SK-N-MC (cell line): ENCODE measurements around the gene TMEM131L.
"Not testable (repeated sequence)": the region's sequence is repeated elsewhere in the genome, so short reads cannot be mapped to it uniquely, and the experiment has no call there.

Experiments
- DNase-seq: peaks from one replicate; pipeline ENCODE4 v3.0.0-alpha.2; 2011; ENCODE audit warnings: low read depth, low spot score
- H3K27ac ChIP-seq: fragments of 200-600 bp; sonication (generic); 2 replicates; pipeline ENCODE4 v1.5.1; 2016; ENCODE audit warnings: mixed run types
- H3K36me3 ChIP-seq: fragments of 200-600 bp; sonication (generic); 2 replicates; pipeline ENCODE4 v1.6.1; 2017; ENCODE audit warnings: antibody characterized with exemption, low read length, mixed read lengths; ENCODE audit not compliant: insufficient read depth
- H3K4me3 ChIP-seq: fragments of 200-600 bp; sonication (generic); 2 replicates; pipeline ENCODE4 v1.5.1; 2016
- H3K9ac ChIP-seq: fragments of 200-600 bp; sonication (generic); 2 replicates; pipeline ENCODE4 v1.8.0; 2017; ENCODE audit warnings: mixed run types, mixed read lengths; ENCODE audit not compliant: insufficient read length
- H3K9me3 ChIP-seq: fragments of 200-600 bp; sonication (generic); 2 replicates; pipeline ENCODE4 v1.6.1; 2017; ENCODE audit warnings: low read depth, mild to moderate bottlenecking, antibody characterized with exemption, low read length, moderate library complexity, mixed read lengths
- EZH2 ChIP-seq: fragments of 200-600 bp; sonication (generic); IDR thresholded peaks from one replicate; pipeline ENCODE4 v1.6.1; 2017; ENCODE audit warnings: antibody characterized with exemption
- FOXP2 ChIP-seq: optimal IDR thresholded peaks from 2 replicates; pipeline ENCODE3; 2011; ENCODE audit warnings: mild to moderate bottlenecking, moderate library complexity; ENCODE audit not compliant: insufficient read depth; ENCODE audit errors: extremely low read length, control extremely low read depth
- POLR2AphosphoS5 ChIP-seq: IDR thresholded peaks from 2 replicates; pipeline ENCODE4 v1.6.1; 2012; ENCODE audit warnings: mild to moderate bottlenecking, low read depth, low read length, borderline replicate concordance

Gene TMEM131L

DNA sequence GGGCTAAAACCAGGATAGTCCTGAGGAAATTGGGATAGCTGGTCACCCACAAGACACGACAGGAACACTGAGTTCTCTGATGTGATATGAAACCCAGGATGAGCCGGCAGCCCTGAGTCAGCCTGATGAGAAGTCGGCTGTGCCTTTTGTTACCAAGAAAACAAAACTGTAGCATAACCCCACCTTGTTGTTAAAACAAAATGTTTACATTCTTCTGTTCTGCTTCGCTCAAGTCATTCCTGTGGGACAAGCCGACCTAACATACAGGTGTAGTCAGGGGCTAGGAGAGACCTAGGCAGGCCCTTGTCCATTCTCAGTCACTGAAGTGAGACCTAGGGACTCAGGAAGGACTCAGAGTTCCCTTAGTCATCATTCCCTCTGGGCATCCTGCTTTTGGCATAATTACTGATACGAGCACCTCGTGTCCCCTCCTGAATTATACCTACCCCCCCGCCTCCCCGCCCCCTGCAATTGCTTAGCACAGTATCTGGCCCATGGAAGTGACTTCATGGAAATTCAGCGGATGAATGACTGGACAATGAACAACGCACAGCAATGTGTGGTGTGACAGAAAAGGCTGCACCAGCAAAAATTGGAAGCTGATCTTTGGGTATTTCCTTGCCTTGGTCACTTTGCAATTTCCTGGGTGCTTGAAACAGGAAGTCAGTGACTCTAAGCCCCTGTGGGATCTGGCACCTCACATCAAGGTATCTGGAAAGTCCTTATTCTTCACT, 186.1 kb downstream of the TMEM131L start:
- Histone ChIP-seq H3K9me3 (no peaks in the 10 kb centered on the region), H3K4me3 (peak overlapping the region; percentile 21), H3K27ac (peak overlapping the region; percentile 34; the same call in 1 of the 2 replicates), H3K36me3 (no peaks in the 10 kb centered on the region), H3K9ac (no peak overlapping the region)
- no peak for TF ChIP-seq FOXP2
- no peak for TF ChIP-seq EZH2
- TF ChIP-seq POLR2AphosphoS5: no peak
- DNase-seq: no peak

DNA sequence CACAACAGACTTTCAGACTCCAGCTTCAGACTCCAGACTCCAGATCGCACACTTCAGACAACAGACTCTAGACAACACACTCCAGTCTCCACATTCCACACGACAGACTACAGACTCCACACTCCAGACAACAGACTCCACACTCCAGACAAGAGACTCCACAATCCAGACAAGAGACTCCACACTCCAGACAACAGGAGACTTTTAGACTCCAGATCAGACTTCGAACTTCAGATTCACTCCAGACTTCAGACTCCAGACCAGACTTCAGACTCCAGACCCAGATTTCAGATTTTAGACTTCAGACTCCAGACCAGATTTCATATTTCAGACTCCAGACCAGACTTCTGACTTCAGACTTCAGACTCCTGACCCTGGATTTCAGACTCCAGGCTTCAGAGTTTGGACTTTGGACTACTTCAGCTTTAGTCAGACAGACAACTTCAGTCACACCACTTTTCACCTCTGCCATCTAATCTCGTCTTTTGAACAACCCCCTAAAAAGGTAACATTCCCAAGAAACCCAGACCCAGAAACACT, 188.9 kb downstream of the TMEM131L start:
- H3K27ac ChIP-seq: peak overlapping the region; percentile 93
- H3K9me3 ChIP-seq: no peaks in the 10 kb centered on the region
- TF ChIP-seq EZH2 (no peak), POLR2AphosphoS5 (no peak), FOXP2 (no peak)
- peak overlapping the region; percentile 23; the same call in 1 of the 2 replicates for H3K4me3 ChIP-seq
- no peak for DNase-seq
- H3K36me3 ChIP-seq: no peaks in the 10 kb centered on the region
- no peak overlapping the region for H3K9ac ChIP-seq

DNA sequence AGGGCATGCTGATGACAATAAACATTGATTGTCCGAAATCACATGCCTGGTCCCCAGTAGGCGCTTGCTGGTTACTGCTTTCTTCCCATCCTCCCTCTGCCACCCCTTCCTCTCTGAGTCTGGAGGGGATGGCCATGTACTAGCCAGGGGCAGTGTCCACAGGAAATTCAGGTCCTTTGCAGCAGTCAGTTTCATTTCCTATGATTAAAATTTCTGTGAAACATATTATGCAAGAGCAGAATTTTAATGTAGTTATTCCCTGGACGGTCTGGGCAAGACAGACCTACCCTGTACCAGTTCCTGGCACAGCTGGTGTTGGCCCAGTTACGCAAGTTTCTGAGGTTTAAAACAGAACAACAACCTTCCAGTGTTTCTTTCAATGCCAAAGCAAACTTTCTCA, 189.8 kb downstream of the TMEM131L start:
- Histone ChIP-seq H3K9me3 (no peaks in the 10 kb centered on the region), H3K27ac (no peak overlapping the region), H3K4me3 (no peak overlapping the region), H3K36me3 (no peaks in the 10 kb centered on the region), H3K9ac (no peak overlapping the region)
- DNase-seq: no peak
- TF ChIP-seq POLR2AphosphoS5: no peak
- no peak for TF ChIP-seq EZH2
- no peak for TF ChIP-seq FOXP2

GRCh38 chr4:153661215-153661822, 195.2 kb downstream of the TMEM131L start:
- Histone ChIP-seq H3K9ac (no peak overlapping the region), H3K36me3 (no peaks in the 10 kb centered on the region), H3K4me3 (no peak overlapping the region), H3K9me3 (no peaks in the 10 kb centered on the region), H3K27ac (no peak overlapping the region)
- DNase-seq: no peak
- TF ChIP-seq FOXP2: no peak
- TF ChIP-seq EZH2: no peak

GRCh38 chr4:153661908-153662307, 195.7 kb downstream of the TMEM131L start:
- Histone ChIP-seq H3K9ac (no peak overlapping the region), H3K9me3 (no peaks in the 10 kb centered on the region), H3K36me3 (no peaks in the 10 kb centered on the region), H3K27ac (no peak overlapping the region), H3K4me3 (no peak overlapping the region)
- DNase-seq: no peak
- no peak for TF ChIP-seq FOXP2
- TF ChIP-seq EZH2: no peak
- no peak for TF ChIP-seq POLR2AphosphoS5

DNA sequence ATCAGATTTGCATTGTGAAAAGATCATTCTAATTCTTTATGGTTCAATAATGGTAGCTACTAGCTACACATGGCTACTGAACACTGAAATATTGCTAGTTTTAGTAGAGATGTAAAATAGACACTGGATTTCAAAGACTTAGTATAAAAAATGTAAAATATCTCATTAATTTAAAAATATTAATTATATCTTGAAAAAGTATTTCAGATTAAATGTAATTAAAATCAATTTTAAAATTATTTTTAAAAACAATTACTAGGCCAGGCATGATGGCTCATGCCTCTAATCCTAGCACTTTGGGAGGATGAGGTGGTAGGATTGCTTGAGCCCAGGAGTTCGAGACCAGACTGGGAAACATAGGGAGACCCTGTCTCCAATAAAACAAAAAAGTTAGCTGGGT, 197.5 kb downstream of the TMEM131L start:
- Histone ChIP-seq H3K36me3 (no peaks in the 10 kb centered on the region), H3K4me3 (no peak overlapping the region), H3K9me3 (no peaks in the 10 kb centered on the region), H3K27ac (no peak overlapping the region), H3K9ac (no peak overlapping the region)
- no peak for DNase-seq
- TF ChIP-seq POLR2AphosphoS5 (no peak), FOXP2 (no peak), EZH2 (no peak)

DNA sequence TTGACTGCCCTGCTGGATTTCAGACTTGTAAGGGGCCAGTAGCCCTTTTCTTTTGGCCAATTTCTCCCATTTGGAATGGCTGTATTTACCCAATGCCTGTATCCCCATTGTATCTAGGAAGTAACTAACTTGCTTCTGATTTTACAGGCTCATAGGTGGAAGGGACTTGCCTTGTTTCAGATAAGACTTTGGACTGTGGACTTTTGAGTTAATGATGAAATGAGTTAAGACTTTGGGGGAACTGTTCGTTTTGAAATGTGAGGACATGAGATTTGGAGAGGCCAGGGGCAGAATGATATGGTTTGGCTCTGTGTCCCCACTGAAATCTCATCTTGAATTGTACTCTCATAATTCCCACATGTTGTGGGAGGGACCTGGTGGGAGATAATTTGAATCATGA, 200.3 kb downstream of the TMEM131L start:
- H3K27ac ChIP-seq, H3K9ac ChIP-seq, H3K36me3 ChIP-seq, H3K9me3 ChIP-seq, DNase-seq, H3K4me3 ChIP-seq: not testable (repeated sequence)

- H3K36me3 ChIP-seq: no peaks in the 10 kb centered on the region
- no peak overlapping the region for H3K4me3 ChIP-seq
- no peak overlapping the region for H3K9ac ChIP-seq
- no peak for DNase-seq
- TF ChIP-seq EZH2 (no peak), FOXP2 (no peak), POLR2AphosphoS5 (no peak)
- H3K9me3 ChIP-seq: no peaks in the 10 kb centered on the region
- H3K27ac ChIP-seq: no peak overlapping the region
Measured at GRCh38 chr4:153668647-153669046, 202.5 kb downstream of the TMEM131L start.

- Histone ChIP-seq H3K4me3 (no peak overlapping the region), H3K36me3 (no peaks in the 10 kb centered on the region), H3K27ac (no peak overlapping the region), H3K9me3 (no peaks in the 10 kb centered on the region), H3K9ac (no peak overlapping the region)
- TF ChIP-seq FOXP2: no peak
- TF ChIP-seq POLR2AphosphoS5: no peak
- TF ChIP-seq EZH2: no peak
- no peak for DNase-seq
Measured at GRCh38 chr4:153669838-153670237, 203.7 kb downstream of the TMEM131L start.
